Vagina (tissue), 2 donors: ENCODE data around the gene PARS2.

Source experiments
- POLR2A ChIP-seq, 2 donors: fragments of 450-650 bp; IDR thresholded peaks; one replicate each; pipeline ENCODE4 v1.6.1; 2017; ENCODE audit warnings: antibody characterized with exemption in 2 of 2, mild to moderate bottlenecking in 2 of 2, moderate library complexity in 2 of 2
- TF ChIP-seq, protein P1 (sequence below), 3 experiments: fragments of 450-650 bp in 2 of 3; fragments of 200-600 bp in 1 of 3; sonication (generic) in 1 of 3; IDR thresholded peaks; one replicate each; pipeline ENCODE4 v1.5.1; 2017 to 2019; ENCODE audit warnings: antibody characterized with exemption in 3 of 3, mild to moderate bottlenecking in 2 of 3, moderate library complexity in 2 of 3

DNA sequence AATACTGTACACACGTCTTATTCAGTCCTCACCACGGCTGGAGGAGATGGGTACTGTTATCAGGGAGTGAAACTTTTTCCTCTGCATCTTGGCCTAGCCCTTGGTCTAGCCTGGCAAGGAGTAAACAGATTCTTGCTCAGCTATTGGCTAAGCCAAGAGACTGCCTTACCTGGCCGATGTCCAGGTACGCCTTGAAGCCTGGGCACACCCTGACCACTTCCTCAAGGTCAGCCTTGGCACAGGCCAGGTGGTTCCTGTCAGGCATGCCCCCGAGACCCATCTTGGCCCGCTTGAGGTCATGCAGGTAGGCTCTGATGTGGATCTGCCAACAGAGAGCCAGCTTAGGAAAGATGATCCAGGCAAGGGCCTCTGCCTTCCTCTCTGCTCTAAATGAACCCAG, 17.8 kb upstream of the PARS2 start:
- TF ChIP-seq, protein P1, sequence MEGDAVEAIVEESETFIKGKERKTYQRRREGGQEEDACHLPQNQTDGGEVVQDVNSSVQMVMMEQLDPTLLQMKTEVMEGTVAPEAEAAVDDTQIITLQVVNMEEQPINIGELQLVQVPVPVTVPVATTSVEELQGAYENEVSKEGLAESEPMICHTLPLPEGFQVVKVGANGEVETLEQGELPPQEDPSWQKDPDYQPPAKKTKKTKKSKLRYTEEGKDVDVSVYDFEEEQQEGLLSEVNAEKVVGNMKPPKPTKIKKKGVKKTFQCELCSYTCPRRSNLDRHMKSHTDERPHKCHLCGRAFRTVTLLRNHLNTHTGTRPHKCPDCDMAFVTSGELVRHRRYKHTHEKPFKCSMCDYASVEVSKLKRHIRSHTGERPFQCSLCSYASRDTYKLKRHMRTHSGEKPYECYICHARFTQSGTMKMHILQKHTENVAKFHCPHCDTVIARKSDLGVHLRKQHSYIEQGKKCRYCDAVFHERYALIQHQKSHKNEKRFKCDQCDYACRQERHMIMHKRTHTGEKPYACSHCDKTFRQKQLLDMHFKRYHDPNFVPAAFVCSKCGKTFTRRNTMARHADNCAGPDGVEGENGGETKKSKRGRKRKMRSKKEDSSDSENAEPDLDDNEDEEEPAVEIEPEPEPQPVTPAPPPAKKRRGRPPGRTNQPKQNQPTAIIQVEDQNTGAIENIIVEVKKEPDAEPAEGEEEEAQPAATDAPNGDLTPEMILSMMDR (IDR thresholded peaks at IDR 0.05) = no peak
- TF ChIP-seq POLR2A (IDR thresholded peaks at IDR 0.05) = no peak
